K562 (cell line): ENCODE measurements around the gene MACROD2. TPM values are rescaled to one million over a fixed set of nuclear protein-coding genes. Genes with fewer than 3 reads are reported as not detected.

Experiments used
- ATAC-seq: fragments of 200-7000 bp; cut with Tn5 transposase; 3 replicates; pipeline ENCODE4 v1.9.1; 2020; ENCODE audit warnings: moderate library complexity
- BruUV-seq: library from RNA; stranded (reverse); fragments of 400-500 nt; replicated peaks from 2 replicates; lab custom pipeline; 2021; lab: Mats Ljungman, UMichigan
- CTCF ChIA-PET: fragments of 300-600 bp; formaldehyde crosslinking; extraction: SDS; loops from one replicate; lab custom pipeline; 2021; ENCODE audit warnings: low intra/inter-chr PET ratio; lab: Yijun Ruan, JAX
- POLR2A ChIA-PET: fragments of 300-600, 350-650 bp; sonication (Branson Sonifier 250); formaldehyde crosslinking; extraction: SDS; loops from one replicate; lab custom pipeline; 2021; ENCODE audit warnings: antibody characterized with exemption, inconsistent platforms; lab: Yijun Ruan, JAX
- DNase-seq, 4 experiments: peaks; one replicate each; pipeline versions ENCODE4 v3.0.0 to v3.0.0-alpha.2; 2011 to 2018; ENCODE audit warnings: low spot score in 3 of 4, mixed read lengths in 3 of 4; ENCODE audit errors: extremely low read depth in 1 of 4
- FAIRE-seq: peaks from 2 replicates; lab custom pipeline; 2011; peaks lifted over from hg19 to GRCh38; lab: Jason Lieb, UNC
- H2AFZ ChIP-seq: 2 replicates; pipeline ENCODE4 v1.6.0; 2011; ENCODE audit warnings: low read depth, low read length, control low read depth, inconsistent platforms
- H3K27ac ChIP-seq: fragments of 200-600 bp; 3 replicates; pipeline ENCODE4 v1.8.0; 2011; ENCODE audit warnings: low read depth, mild to moderate bottlenecking, control low read depth, inconsistent platforms, low read length, moderate library complexity, mixed read lengths; ENCODE audit errors: extremely low read depth
- H3K27me3 ChIP-seq, 2 experiments: fragments of 300-600 bp in 1 of 2; 2 replicates in 1 of 2; 3 replicates in 1 of 2; pipeline versions ENCODE4 v1.6.0 to v1.8.0; 2011; ENCODE audit warnings: inconsistent platforms in 2 of 2, low read length in 2 of 2, mild to moderate bottlenecking in 1 of 2, mixed read lengths in 1 of 2, moderate library complexity in 1 of 2; ENCODE audit not compliant: control insufficient read depth in 2 of 2, insufficient read depth in 2 of 2
- H3K36me3 ChIP-seq: fragments of 300-600 bp; 3 replicates; pipeline ENCODE4 v1.8.0; 2011; ENCODE audit warnings: mild to moderate bottlenecking, low read length, inconsistent platforms; ENCODE audit not compliant: control insufficient read depth, insufficient read depth
- H3K4me1 ChIP-seq, 2 experiments: fragments of 200-600 bp in 1 of 2; replicated peaks in 1 of 2; 2 replicates in 1 of 2; 3 replicates in 1 of 2; pipeline versions ENCODE4 v1.5.1 to v1.8.0; 2011; ENCODE audit warnings: inconsistent platforms in 2 of 2, low read length in 2 of 2, mild to moderate bottlenecking in 1 of 2, mixed read lengths in 1 of 2, moderate library complexity in 1 of 2; ENCODE audit not compliant: control insufficient read depth in 2 of 2, insufficient read depth in 2 of 2
- H3K4me2 ChIP-seq: 2 replicates; pipeline ENCODE4 v1.6.1; 2011; ENCODE audit warnings: low read length, control low read depth, inconsistent platforms, mixed read lengths; ENCODE audit not compliant: insufficient read depth
- H3K4me3 ChIP-seq: fragments of 200-600 bp; sonication (generic), shearing (Covaris generic); 2 replicates; pipeline ENCODE4 v1.5.1; 2016; ENCODE audit warnings: control low read depth, inconsistent platforms
- H3K79me2 ChIP-seq: fragments of 200-600 bp; 3 replicates; pipeline ENCODE4 v1.8.0; 2011; ENCODE audit warnings: low read length, inconsistent platforms; ENCODE audit not compliant: control insufficient read depth, insufficient read depth
- H3K9ac ChIP-seq, 2 experiments: 2 replicates each; pipeline versions ENCODE4 v1.6.0 to v1.6.1; 2011; ENCODE audit warnings: low read depth in 2 of 2, low read length in 2 of 2, control low read depth in 1 of 2, inconsistent platforms in 1 of 2, mild to moderate bottlenecking in 1 of 2, mixed read lengths in 1 of 2; ENCODE audit not compliant: insufficient read depth in 1 of 2
- H3K9me1 ChIP-seq: one replicate; pipeline ENCODE4 v1.6.0; 2011; ENCODE audit warnings: inconsistent platforms, mild to moderate bottlenecking, low read length, moderate library complexity; ENCODE audit not compliant: control insufficient read depth, insufficient read depth
- H3K9me3 ChIP-seq: replicated peaks from 2 replicates; pipeline ENCODE4 v1.5.1; 2011; ENCODE audit warnings: low read depth, low read length, inconsistent platforms; ENCODE audit not compliant: control insufficient read depth, insufficient read depth
- H4K20me1 ChIP-seq: replicated peaks from 2 replicates; pipeline ENCODE4 v1.6.1; 2011; ENCODE audit warnings: low read length, inconsistent platforms, mixed read lengths; ENCODE audit not compliant: control insufficient read depth, insufficient read depth
- ESRRA ChIP-seq: fragments of 450-650 bp; IDR thresholded peaks from 2 replicates; pipeline ENCODE4 v1.6.1; 2014; ENCODE audit warnings: low read depth, mild to moderate bottlenecking, moderate library complexity, borderline replicate concordance
- MITF ChIP-seq: IDR thresholded peaks from 2 replicates; pipeline ENCODE4 v1.6.1; 2014; ENCODE audit warnings: antibody characterized with exemption
- STAG1 ChIP-seq: sonication (generic); formaldehyde crosslinking; IDR thresholded peaks from 2 replicates; pipeline ENCODE4 v1.5.0; 2020; ENCODE audit warnings: missing genetic modification reagents, borderline replicate concordance
- XRCC4 ChIP-seq: IDR thresholded peaks from one replicate; pipeline ENCODE4 v1.6.1; 2011; ENCODE audit not compliant: insufficient read depth, insufficient read length; ENCODE audit errors: extremely low read depth
- ZBTB7A ChIP-seq: IDR thresholded peaks from 2 replicates; pipeline ENCODE4 v1.6.1; 2011; ENCODE audit warnings: low read depth, mild to moderate bottlenecking, low read length, moderate library complexity, borderline replicate concordance; ENCODE audit not compliant: control insufficient read depth
- ZBTB8A ChIP-seq: fragments of 450-650 bp; IDR thresholded peaks from 2 replicates; pipeline ENCODE4 v1.6.1; 2018; ENCODE audit warnings: mild to moderate bottlenecking, moderate library complexity; ENCODE audit not compliant: partially characterized antibody
- ZFX ChIP-seq: sonication (generic); formaldehyde crosslinking; IDR thresholded peaks from 2 replicates; pipeline ENCODE4 v1.8.0; 2022; ENCODE audit warnings: mild to moderate bottlenecking, missing genetic modification reagents, moderate library complexity
- ZNF830 ChIP-seq: fragments of 250-450 bp; sonication (Bioruptor Pico); IDR thresholded peaks from 2 replicates; pipeline ENCODE4 v1.5.0; 2021; ENCODE audit warnings: mild to moderate bottlenecking
- WGBS: fragments of 100-300 bp; shearing (Covaris generic); methylation state at CpG from one replicate; pipeline ENCODE4 v1.1.6; 2016; ENCODE audit warnings: low coverage, mixed read lengths; ENCODE audit not compliant: insufficient coverage; ENCODE audit errors: missing lambda C conversion rate; 5-methylcytosine and 5-hydroxymethylcytosine counted together
- in situ Hi-C: fragments of 300-500 bp; cut with MboI; formaldehyde crosslinking; loops from 4 replicates; pipeline ENCODE4 v1.15.0; 2018; ENCODE audit warnings: inconsistent platforms, mixed read lengths
- intact Hi-C: fragments of 100-400 bp; cut with micrococcal nuclease; formaldehyde crosslinking; loops from 2 replicates; pipeline ENCODE4 v1.14.2; 2022
- polyA plus RNA-seq, 8 experiments: library from polyadenylated mRNA; depleted of rRNA in 4 of 8; stranded (reverse) in 5 of 8; unstranded in 3 of 8; fragments of >200 nt; fragmentation: Nextera tagmentation in 2 of 8; fragmentation: Illumina TruSeq in 1 of 8; extraction: Ambion mirVana in 2 of 8; extraction: Trizol in 1 of 8; gene quantifications; 2 replicates each; pipeline versions ENCODE4 v1.2.1 to v1.2.3, GENCODE V29; 2011 to 2014; ENCODE audit warnings: inconsistent platforms in 1 of 8, missing spikeins in 1 of 8
- total RNA-seq, 7 experiments: library from RNA; depleted of rRNA in 6 of 7; stranded (reverse); fragments of >200 nt in 6 of 7; fragmentation: Illumina TruSeq in 2 of 7; extraction: Trizol in 2 of 7; gene quantifications; 2 replicates each; pipeline versions ENCODE4 v1.2.1 to v1.2.3, GENCODE V29; 2011 to 2021; ENCODE audit warnings: low replicate concordance in 1 of 7
- TF ChIP-seq, protein P1 (sequence below): sonication (generic); formaldehyde crosslinking; IDR thresholded peaks from 2 replicates; pipeline ENCODE4 v1.8.0; 2022; ENCODE audit warnings: mild to moderate bottlenecking, missing genetic modification reagents
- TF ChIP-seq, protein P2 (sequence below): sonication (generic); formaldehyde crosslinking; IDR thresholded peaks from 2 replicates; pipeline ENCODE4 v1.8.1; 2023; ENCODE audit warnings: missing genetic modification reagents, mild to moderate bottlenecking, borderline replicate concordance
- TF ChIP-seq, protein P3 (sequence below): IDR thresholded peaks from 3 replicates; pipeline ENCODE4 v1.6.1; 2011; ENCODE audit warnings: borderline replicate concordance, mild to moderate bottlenecking, moderate library complexity; ENCODE audit not compliant: insufficient read length; ENCODE audit errors: extremely low read depth

Gene MACROD2
- total and polyA plus RNA-seq, 9 of the 15 experiments (the other 6 are each of a cell fraction or from before 2014, with no cell fraction given): not detected

- no peaks in the 10 kb centered on the region for H4K20me1 ChIP-seq
- ATAC-seq (no peak), FAIRE-seq (no peak), DNase-seq (no peak)
- no peaks in the 10 kb centered on the region for H3K9me1 ChIP-seq
- no peak overlapping the region for H3K27ac ChIP-seq
- intact Hi-C loops (no loop called here), in situ Hi-C loops (no loop called here)
- no peaks in the 10 kb centered on the region for H3K79me2 ChIP-seq
- H3K36me3 ChIP-seq: no peaks in the 10 kb centered on the region
- H3K27me3 ChIP-seq: no peaks in the 10 kb centered on the region
- no peaks in the 10 kb centered on the region for H3K4me1 ChIP-seq
- no peak overlapping the region for H3K4me3 ChIP-seq
- CTCF ChIA-PET: no interaction called here
- H3K4me2 ChIP-seq: no peak overlapping the region
- no TSS peak for BruUV-seq
- POLR2A ChIA-PET: no interaction called here
- H2AFZ ChIP-seq: no peak overlapping the region
- H3K9ac ChIP-seq: no peak overlapping the region
- no peaks in the 10 kb centered on the region for H3K9me3 ChIP-seq
- 0% methylated on average over 1 of the region's 2 CpGs for WGBS
- TF ChIP-seq ZBTB7A: no peak
- TF ChIP-seq ZFX: no peak
- TF ChIP-seq, protein P1, sequence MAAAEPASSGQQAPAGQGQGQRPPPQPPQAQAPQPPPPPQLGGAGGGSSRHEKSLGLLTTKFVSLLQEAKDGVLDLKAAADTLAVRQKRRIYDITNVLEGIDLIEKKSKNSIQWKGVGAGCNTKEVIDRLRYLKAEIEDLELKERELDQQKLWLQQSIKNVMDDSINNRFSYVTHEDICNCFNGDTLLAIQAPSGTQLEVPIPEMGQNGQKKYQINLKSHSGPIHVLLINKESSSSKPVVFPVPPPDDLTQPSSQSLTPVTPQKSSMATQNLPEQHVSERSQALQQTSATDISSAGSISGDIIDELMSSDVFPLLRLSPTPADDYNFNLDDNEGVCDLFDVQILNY: no peak
- TF ChIP-seq, protein P2, sequence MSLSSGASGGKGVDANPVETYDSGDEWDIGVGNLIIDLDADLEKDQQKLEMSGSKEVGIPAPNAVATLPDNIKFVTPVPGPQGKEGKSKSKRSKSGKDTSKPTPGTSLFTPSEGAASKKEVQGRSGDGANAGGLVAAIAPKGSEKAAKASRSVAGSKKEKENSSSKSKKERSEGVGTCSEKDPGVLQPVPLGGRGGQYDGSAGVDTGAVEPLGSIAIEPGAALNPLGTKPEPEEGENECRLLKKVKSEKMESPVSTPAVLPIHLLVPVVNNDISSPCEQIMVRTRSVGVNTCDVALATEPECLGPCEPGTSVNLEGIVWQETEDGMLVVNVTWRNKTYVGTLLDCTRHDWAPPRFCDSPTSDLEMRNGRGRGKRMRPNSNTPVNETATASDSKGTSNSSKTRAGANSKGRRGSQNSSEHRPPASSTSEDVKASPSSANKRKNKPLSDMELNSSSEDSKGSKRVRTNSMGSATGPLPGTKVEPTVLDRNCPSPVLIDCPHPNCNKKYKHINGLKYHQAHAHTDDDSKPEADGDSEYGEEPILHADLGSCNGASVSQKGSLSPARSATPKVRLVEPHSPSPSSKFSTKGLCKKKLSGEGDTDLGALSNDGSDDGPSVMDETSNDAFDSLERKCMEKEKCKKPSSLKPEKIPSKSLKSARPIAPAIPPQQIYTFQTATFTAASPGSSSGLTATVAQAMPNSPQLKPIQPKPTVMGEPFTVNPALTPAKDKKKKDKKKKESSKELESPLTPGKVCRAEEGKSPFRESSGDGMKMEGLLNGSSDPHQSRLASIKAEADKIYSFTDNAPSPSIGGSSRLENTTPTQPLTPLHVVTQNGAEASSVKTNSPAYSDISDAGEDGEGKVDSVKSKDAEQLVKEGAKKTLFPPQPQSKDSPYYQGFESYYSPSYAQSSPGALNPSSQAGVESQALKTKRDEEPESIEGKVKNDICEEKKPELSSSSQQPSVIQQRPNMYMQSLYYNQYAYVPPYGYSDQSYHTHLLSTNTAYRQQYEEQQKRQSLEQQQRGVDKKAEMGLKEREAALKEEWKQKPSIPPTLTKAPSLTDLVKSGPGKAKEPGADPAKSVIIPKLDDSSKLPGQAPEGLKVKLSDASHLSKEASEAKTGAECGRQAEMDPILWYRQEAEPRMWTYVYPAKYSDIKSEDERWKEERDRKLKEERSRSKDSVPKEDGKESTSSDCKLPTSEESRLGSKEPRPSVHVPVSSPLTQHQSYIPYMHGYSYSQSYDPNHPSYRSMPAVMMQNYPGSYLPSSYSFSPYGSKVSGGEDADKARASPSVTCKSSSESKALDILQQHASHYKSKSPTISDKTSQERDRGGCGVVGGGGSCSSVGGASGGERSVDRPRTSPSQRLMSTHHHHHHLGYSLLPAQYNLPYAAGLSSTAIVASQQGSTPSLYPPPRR (CRISPR knock-in tag): no peak
- TF ChIP-seq ZNF830 (CRISPR knock-in tag): no peak
- TF ChIP-seq, protein P3, sequence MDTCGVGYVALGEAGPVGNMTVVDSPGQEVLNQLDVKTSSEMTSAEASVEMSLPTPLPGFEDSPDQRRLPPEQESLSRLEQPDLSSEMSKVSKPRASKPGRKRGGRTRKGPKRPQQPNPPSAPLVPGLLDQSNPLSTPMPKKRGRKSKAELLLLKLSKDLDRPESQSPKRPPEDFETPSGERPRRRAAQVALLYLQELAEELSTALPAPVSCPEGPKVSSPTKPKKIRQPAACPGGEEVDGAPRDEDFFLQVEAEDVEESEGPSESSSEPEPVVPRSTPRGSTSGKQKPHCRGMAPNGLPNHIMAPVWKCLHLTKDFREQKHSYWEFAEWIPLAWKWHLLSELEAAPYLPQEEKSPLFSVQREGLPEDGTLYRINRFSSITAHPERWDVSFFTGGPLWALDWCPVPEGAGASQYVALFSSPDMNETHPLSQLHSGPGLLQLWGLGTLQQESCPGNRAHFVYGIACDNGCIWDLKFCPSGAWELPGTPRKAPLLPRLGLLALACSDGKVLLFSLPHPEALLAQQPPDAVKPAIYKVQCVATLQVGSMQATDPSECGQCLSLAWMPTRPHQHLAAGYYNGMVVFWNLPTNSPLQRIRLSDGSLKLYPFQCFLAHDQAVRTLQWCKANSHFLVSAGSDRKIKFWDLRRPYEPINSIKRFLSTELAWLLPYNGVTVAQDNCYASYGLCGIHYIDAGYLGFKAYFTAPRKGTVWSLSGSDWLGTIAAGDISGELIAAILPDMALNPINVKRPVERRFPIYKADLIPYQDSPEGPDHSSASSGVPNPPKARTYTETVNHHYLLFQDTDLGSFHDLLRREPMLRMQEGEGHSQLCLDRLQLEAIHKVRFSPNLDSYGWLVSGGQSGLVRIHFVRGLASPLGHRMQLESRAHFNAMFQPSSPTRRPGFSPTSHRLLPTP: no peak
- TF ChIP-seq ZBTB8A: no peak
- TF ChIP-seq ESRRA: no peak
- TF ChIP-seq XRCC4: no peak
- no peak for TF ChIP-seq MITF
- TF ChIP-seq STAG1 (CRISPR knock-in tag): no peak
Observed at GRCh38 chr20:15643713-15644112, 1648.4 kb downstream of the MACROD2 start.
